ENCODE data around the gene ACBD4.

The ACBD4 gene

GRCh38 chr17:45110676-45111611, 24.5 kb upstream of the ACBD4 start:
- ChIA-PET CTCF (interaction anchor here (1.8 kb wide), 1 partner anchor 25 kb away, joined by 9 read pairs; the partner anchor contains the start of gene ACBD4), POLR2A (interaction anchor here (1.5 kb wide), 1 partner anchor 17 kb away, joined by 4 read pairs; no protein-coding TSS in a partner anchor)
- Histone ChIP-seq H3K9me3 (ENCODE audit: control insufficient read depth, insufficient read depth, low read depth, low read length) (no peaks in the 10 kb centered on the region), H3K4me1 (ENCODE audit: control insufficient read depth, insufficient read depth, low read length) (no peaks in the 10 kb centered on the region), H3K4me3 (ENCODE audit: low read depth, low read length) (no peak overlapping the region), H3K36me3 (ENCODE audit: control insufficient read depth in 2 of 2, insufficient read depth in 1 of 2, low read length in 2 of 2) (peaks cover 3 to 67% of the 10 kb centered on the region in 2 experiments; a peak in 2 of 3 replicates), H3K27ac (ENCODE audit: extremely low read depth, low read depth, low read length) (no peak overlapping the region)
- TF ChIP-seq ZNF658 (tag by site-specific recombination; IDR thresholded peaks at IDR 0.05) (no peak), CTCF (tag by site-specific recombination; IDR thresholded peaks at IDR 0.05) (peak; percentile 10; the same call in 1 of the 2 replicates), FEZF1 (tag by site-specific recombination; IDR thresholded peaks at IDR 0.05) (no peak)
- TF ChIP-seq, protein P1, sequence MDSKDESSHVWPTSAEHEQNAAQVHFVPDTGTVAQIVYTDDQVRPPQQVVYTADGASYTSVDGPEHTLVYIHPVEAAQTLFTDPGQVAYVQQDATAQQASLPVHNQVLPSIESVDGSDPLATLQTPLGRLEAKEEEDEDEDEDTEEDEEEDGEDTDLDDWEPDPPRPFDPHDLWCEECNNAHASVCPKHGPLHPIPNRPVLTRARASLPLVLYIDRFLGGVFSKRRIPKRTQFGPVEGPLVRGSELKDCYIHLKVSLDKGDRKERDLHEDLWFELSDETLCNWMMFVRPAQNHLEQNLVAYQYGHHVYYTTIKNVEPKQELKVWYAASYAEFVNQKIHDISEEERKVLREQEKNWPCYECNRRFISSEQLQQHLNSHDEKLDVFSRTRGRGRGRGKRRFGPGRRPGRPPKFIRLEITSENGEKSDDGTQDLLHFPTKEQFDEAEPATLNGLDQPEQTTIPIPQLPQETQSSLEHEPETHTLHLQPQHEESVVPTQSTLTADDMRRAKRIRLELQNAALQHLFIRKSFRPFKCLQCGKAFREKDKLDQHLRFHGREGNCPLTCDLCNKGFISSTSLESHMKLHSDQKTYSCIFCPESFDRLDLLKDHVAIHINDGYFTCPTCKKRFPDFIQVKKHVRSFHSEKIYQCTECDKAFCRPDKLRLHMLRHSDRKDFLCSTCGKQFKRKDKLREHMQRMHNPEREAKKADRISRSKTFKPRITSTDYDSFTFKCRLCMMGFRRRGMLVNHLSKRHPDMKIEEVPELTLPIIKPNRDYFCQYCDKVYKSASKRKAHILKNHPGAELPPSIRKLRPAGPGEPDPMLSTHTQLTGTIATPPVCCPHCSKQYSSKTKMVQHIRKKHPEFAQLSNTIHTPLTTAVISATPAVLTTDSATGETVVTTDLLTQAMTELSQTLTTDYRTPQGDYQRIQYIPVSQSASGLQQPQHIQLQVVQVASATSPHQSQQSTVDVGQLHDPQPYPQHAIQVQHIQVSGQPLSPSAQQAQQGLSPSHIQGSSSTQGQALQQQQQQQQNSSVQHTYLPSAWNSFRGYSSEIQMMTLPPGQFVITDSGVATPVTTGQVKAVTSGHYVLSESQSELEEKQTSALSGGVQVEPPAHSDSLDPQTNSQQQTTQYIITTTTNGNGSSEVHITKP (tag by site-specific recombination; IDR thresholded peaks at IDR 0.05), result 0 out of 2 replicates have a peak, but pooled peaks have one; percentile 18

DNA sequence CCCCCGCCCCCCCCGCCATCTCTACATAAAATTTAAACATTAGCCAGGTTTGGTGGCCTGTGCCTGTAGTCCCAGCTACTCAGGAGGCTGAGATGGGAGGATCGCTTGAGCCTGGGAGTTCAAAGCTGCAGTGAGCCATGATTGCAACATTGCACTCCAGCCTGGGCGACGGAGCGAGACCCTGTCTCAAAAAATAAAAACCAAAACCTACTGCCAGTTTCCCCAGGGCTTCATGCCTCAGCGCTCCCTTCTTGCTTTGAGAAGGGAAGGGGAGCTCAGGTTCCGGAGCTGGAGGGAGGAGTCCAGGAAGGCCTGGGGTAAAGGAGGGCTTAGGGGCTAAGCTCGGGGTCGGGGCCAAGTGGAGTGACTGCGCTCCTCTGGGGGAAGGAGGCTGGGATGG, 23.6 kb upstream of the ACBD4 start:
- Histone ChIP-seq H3K27ac (ENCODE audit: extremely low read depth, low read depth, low read length) (no peak overlapping the region), H3K9me3 (ENCODE audit: control insufficient read depth, insufficient read depth, low read depth, low read length) (no peaks in the 10 kb centered on the region), H3K36me3 (ENCODE audit: control insufficient read depth in 2 of 2, insufficient read depth in 1 of 2, low read length in 2 of 2) (peaks cover 0 to 58% of the 10 kb centered on the region in 2 experiments; a peak in 1 of 3 replicates), H3K4me1 (ENCODE audit: control insufficient read depth, insufficient read depth, low read length) (no peaks in the 10 kb centered on the region), H3K4me3 (ENCODE audit: low read depth, low read length) (no peak overlapping the region)
- TF ChIP-seq, protein P2, sequence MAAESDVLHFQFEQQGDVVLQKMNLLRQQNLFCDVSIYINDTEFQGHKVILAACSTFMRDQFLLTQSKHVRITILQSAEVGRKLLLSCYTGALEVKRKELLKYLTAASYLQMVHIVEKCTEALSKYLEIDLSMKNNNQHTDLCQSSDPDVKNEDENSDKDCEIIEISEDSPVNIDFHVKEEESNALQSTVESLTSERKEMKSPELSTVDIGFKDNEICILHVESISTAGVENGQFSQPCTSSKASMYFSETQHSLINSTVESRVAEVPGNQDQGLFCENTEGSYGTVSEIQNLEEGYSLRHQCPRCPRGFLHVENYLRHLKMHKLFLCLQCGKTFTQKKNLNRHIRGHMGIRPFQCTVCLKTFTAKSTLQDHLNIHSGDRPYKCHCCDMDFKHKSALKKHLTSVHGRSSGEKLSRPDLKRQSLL (tag by site-specific recombination; IDR thresholded peaks at IDR 0.05), result 0 out of 2 replicates have a peak, but pooled peaks have one; percentile 20
- TF ChIP-seq ZNF169 (tag by site-specific recombination; IDR thresholded peaks at IDR 0.05), result no peak
- no peak for TF ChIP-seq ZNF18 (tag by site-specific recombination; IDR thresholded peaks at IDR 0.05)
- no peak for TF ChIP-seq ZNF792 (tag by site-specific recombination; IDR thresholded peaks at IDR 0.05)
- no peak for TF ChIP-seq ZNF521 (tag by site-specific recombination; IDR thresholded peaks at IDR 0.05)
- CTCF ChIA-PET, result interaction anchor here (0.6 to 1.8 kb wide), 4 partner anchors 13 to 89 kb away, joined by 3 to 9 read pairs (median 6); partner anchors contain the start of gene ACBD4
- POLR2A ChIA-PET, result interaction anchor here (0.6 to 1.5 kb wide), 5 partner anchors 16 to 487 kb away, joined by 3 to 4 read pairs (median 3); no protein-coding TSS in a partner anchor

Data from HEK293 (cell line).